ENCODE measurements around the gene BTBD8. TPM values are rescaled to one million over a fixed set of nuclear protein-coding genes. Genes with fewer than 3 reads are reported as not detected.

Gene BTBD8
- total RNA-seq, 1 donor from 2014 or later, result 6.6 TPM

DNA sequence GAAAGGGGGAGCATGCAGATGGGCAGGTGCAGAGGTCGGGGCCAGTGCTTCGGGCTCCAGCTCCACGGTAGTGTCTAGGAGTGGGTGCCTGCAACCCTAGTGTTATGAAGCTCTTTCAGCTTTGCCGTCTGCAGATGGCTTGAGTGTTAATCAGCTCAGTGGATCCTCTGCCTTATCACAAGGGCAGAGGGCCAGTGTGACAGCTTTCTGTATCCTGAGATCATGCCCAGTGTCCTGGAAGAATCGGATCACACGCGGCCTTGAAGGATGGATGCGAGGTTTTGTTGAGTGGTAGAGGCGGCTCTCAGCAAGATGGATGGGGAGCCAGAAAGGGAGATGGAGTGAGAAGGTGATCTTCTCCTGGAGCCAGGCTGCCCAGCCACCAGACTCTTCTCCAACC is 112.1 kb downstream of the BTBD8 start:
- DNase-seq (ENCODE audit: low spot score), result no peak

DNA sequence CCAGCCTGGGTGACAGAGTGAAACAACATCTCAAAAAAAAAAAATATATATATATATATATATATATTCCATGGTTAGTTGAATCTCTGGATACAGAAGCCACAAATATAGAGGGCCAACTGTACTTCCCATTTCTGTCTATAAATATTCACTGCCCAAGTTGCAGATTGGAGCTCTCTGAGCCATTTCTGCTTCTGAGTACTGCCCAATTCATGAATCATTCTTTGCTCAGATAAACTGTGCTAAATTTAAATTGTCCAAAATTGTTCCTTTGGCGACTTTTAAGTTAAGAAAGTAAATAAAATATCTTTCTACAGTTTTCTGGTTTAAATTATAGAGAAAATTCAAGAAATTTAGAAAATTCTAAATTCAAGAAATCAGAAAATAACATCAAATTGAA is 114.4 kb downstream of the BTBD8 start:
- DNase-seq (ENCODE audit: low spot score), result no peak

DNA sequence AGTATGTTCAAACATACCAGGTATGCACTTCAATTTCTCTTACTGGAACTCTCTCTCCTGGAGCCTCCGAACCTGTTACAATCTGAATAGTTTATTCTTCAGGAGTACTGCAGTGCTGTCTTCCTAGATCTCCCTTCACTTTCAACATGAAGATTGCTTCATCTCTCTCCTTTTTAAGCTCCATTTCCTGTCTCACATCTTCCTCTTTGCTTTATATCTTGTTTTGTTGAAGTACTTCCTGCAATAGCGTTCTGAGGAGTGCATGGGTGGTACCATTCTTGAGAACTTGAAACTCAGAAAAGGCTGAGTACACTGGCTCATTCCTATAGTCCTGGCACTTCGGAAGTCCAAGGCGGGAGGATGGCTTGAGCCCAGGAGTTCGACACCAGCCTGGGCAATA is 121.8 kb downstream of the BTBD8 start:
- DNase-seq (ENCODE audit: low spot score), result no peak

DNA sequence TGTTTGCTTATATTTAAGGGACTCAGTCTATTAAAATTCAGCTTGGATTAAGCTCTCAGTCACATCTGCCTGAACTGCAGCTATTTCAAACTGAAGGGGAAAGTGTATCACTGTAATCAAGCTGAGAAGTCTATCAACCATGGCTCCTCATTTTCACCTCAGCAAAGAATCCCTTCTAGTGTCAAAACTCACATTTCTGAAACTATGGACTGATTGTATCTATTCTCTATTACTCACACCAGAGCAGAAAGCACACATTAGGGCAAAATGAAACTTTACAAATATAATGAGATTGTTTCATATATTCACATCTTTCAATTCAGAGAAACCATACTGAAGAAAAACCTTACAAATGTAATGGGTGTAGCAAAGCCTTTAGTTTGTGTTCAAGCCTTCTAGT is 123.0 kb downstream of the BTBD8 start:
- DNase-seq (ENCODE audit: low spot score), result no peak

DNA sequence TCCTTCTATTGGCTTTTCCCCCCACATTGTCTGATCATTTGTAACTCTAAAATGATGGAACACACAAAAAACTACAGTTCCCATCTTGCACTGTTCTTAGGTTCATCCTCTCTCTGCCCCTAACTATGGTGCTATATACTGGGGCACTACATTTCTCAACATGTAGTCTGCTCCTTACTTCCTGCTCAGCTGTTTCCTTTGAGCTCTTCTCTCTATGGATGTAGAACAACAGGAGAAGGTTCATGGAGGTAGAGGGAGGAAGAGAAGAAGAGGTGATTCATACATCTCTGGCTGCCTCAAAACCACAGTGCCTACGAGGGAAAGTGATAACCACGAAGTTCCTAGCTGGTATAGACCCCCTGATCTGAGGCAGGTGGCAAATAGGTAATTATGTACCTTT is 130.6 kb downstream of the BTBD8 start:
- DNase-seq (ENCODE audit: low spot score), result no peak

DNA sequence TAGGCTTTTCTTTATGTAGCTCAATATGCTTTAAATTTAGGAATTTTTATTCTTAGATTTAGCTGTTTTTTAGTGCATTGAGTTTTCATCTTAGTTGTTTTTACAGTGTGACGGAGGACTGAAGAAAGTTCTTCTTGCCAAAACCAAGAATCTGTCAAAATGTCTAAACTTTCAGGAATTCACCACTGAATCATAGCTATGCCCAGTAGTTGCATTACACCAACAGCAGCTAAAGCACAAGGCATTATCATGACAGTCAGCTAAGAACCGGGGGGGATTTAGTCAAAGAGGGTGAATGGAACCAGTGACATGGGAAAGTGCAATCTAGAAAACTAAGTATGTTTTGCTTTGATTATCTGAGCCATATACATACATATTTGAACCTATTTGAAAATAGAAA is 131.0 kb downstream of the BTBD8 start:
- DNase-seq (ENCODE audit: low spot score), result no peak

DNA sequence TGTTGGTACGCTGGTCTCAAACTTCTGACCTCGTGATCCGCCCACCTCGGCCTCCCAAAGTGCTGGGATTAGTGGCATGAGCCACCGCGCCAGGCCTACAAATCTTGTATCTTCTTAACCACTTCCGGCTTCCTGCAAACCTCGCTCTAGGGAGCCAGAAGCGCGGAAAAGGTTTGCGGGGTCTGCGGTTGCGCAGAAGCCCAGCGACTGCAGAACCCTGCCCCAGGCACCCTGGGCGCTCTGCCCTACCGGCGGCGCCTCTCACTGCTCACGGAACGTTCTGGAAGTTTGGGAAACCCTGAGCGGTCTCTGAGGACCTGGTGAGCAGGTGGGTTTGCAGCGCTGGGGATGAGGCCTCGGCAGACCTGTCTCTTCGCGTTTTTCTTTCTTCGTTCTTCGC is 137.6 kb downstream of the BTBD8 start, which contains the start of gene C1orf146:
C1orf146 (plus strand) TSS at position 195 of the 400 bp plus-strand sequence. CDS start 13,506 bp downstream, outside the sequence.
- DNase-seq (ENCODE audit: low spot score), result no peak

DNA sequence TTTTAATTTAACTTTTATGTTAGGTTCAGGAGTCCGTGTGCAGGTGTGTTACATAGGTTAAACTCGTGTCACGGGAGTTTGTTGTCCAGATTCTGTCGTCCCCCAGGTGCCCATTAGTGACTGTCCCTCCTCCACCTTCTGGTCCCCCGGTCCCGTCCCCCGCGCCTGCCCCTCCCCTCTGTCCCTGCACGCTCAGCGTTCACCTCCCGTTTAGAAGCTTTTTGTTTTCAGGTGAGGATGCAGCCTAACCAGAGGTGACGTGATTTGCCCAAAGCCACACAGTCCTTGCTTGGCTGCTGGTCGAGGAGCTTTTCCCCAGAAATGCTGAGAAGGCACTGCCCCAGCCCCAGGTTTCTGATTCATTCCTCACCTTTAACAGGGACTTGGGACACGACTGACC is 138.4 kb downstream of the BTBD8 start:
- DNase-seq (ENCODE audit: low spot score), result no peak

DNA sequence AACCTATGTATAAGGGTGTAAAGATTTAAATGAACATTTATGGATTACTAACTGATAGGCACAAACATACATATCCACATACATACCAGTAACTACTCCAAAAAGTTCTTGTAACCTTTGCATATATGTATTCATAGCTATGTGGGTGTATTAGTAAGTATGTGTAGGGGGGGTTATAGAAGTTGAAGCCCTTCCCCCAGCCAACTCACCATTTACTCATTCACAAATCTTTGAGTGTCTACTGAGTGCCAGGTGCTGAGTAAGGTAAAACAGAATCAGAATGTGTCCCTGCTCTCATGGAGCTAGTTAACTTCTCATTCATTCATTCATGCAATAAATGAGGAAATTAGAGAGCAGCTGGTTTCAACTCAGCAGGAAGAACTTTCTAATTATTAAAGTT is 138.9 kb downstream of the BTBD8 start:
- no peak for DNase-seq (ENCODE audit: low spot score)

DNA sequence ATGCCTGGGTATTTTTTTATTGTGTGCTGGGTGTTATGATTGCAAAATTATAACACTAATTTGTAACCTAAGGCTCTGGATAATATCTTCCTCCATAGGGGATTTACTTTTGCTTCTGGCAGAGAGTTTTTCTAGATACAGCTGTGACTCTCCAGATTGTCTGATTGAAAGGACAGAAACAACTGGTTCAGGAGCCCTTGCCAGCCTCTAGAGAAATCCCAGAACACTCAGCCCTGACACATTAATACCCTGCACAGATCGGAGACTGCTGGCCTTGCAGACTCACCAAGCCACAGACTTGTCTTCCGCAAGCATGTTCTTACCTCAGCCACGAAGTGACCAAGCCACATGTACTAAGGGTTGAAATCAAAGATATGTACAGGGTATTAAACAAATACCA is 148.3 kb downstream of the BTBD8 start:
- DNase-seq (ENCODE audit: low spot score), result no peak

DNA sequence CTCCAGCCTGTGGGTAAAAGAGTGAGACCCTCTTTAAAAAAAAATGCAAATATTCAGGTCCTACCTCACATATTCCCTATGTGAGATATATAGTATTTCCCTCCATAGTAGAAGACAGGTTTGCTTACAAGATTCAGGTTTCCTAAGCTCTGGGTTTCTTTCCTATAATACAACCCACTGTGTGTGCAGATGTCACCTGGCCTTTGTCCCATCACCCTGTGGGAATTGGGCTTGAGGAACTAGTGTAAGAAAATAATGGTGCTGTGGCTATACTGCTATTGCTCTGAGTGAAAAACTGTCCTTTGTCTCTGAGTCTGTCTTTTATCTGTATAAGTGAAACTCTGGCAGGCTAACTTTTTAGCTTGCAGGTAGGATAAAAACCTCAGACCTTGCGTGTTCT is 150.6 kb downstream of the BTBD8 start:
- no peak for DNase-seq (ENCODE audit: low spot score)

Other genes with a start within 250 kb of the BTBD8 start
- 102 TPM for gene TGFBR3, start 194.2 kb upstream of the BTBD8 start, total RNA-seq
- gene BRDT, start 130.9 kb upstream of the BTBD8 start, total RNA-seq, result not detected
- gene EPHX4, start 50.4 kb upstream of the BTBD8 start, total RNA-seq, result 0.26 TPM
- not detected for gene SETSIP, start 4.9 kb upstream of the BTBD8 start, total RNA-seq
- gene C1orf146, start 137.6 kb downstream of the BTBD8 start, total RNA-seq, result not detected
- 13.9 TPM for gene GLMN, start 218.6 kb downstream of the BTBD8 start, total RNA-seq
- gene RPAP2, start 218.7 kb downstream of the BTBD8 start, total RNA-seq, result 44.8 TPM

Measured in ureter (tissue), 1 donor.